H9 (cell line): ENCODE results near the gene FIBP. TPM values are rescaled to one million over a fixed set of nuclear protein-coding genes. Genes with fewer than 3 reads are reported as not detected.

Experiments used
- DNase-seq: peaks from one replicate; pipeline ENCODE4 v3.0.0-alpha.2; 2017
- H2AFZ ChIP-seq: one replicate; pipeline ENCODE4 v1.6.1; 2013; ENCODE audit warnings: mild to moderate bottlenecking, low read length, control low read depth, moderate library complexity
- H2AK5ac ChIP-seq: 2 replicates; pipeline ENCODE4 v1.6.1; 2013; ENCODE audit warnings: low read length, control low read depth, mixed read lengths; ENCODE audit not compliant: insufficient read length
- H2BK120ac ChIP-seq: one replicate; pipeline ENCODE4 v1.6.1; 2013; ENCODE audit warnings: low read depth, mild to moderate bottlenecking, low read length, control low read depth, inconsistent platforms; ENCODE audit not compliant: poor library complexity, severe bottlenecking
- H2BK12ac ChIP-seq: 2 replicates; pipeline ENCODE4 v1.6.1; 2013; ENCODE audit warnings: low read length, control low read depth, mixed read lengths, low read depth; ENCODE audit not compliant: insufficient read length
- H2BK15ac ChIP-seq: 2 replicates; pipeline ENCODE4 v1.6.1; 2013; ENCODE audit warnings: low read depth, low read length, control low read depth
- H2BK20ac ChIP-seq: one replicate; pipeline ENCODE4 v1.6.1; 2013; ENCODE audit warnings: low read depth, mild to moderate bottlenecking, low read length, control low read depth, inconsistent platforms; ENCODE audit not compliant: poor library complexity, severe bottlenecking
- H2BK5ac ChIP-seq: 2 replicates; pipeline ENCODE4 v1.6.1; 2013; ENCODE audit warnings: low read length, control low read depth, mixed read lengths; ENCODE audit not compliant: insufficient read length
- H3K14ac ChIP-seq: 2 replicates; pipeline ENCODE4 v1.6.1; 2013; ENCODE audit warnings: low read length, control low read depth; ENCODE audit not compliant: insufficient read depth
- H3K18ac ChIP-seq: 2 replicates; pipeline ENCODE4 v1.6.1; 2013; ENCODE audit warnings: low read depth, mild to moderate bottlenecking, mixed read lengths, low read length, control low read depth; ENCODE audit not compliant: insufficient read length
- H3K23ac ChIP-seq: 2 replicates; pipeline ENCODE4 v1.6.1; 2013; ENCODE audit warnings: low read length, control low read depth, mixed read lengths, low read depth; ENCODE audit not compliant: insufficient read length
- H3K23me2 ChIP-seq: 2 replicates; pipeline ENCODE4 v1.6.1; 2013; ENCODE audit warnings: low read depth, mild to moderate bottlenecking, mixed read lengths, low read length, control low read depth; ENCODE audit not compliant: insufficient read length, poor library complexity, severe bottlenecking
- H3K27ac ChIP-seq: 2 replicates; pipeline ENCODE4 v1.5.1; 2013; ENCODE audit warnings: low read length, control low read depth, mixed read lengths, low read depth; ENCODE audit not compliant: insufficient read length
- H3K27me3 ChIP-seq: 2 replicates; pipeline ENCODE4 v1.6.1; 2013; ENCODE audit warnings: low read length, control low read depth, inconsistent platforms; ENCODE audit not compliant: insufficient read depth
- H3K4ac ChIP-seq: 2 replicates; pipeline ENCODE4 v1.6.1; 2013; ENCODE audit warnings: low read depth, mild to moderate bottlenecking, control low read depth, inconsistent platforms, low read length, moderate library complexity
- H3K4me1 ChIP-seq: 2 replicates; pipeline ENCODE4 v1.6.1; 2013; ENCODE audit warnings: low read length, control low read depth, inconsistent platforms; ENCODE audit not compliant: insufficient read depth
- H3K4me2 ChIP-seq: 2 replicates; pipeline ENCODE4 v1.6.1; 2013; ENCODE audit warnings: low read length, control low read depth, mixed read lengths; ENCODE audit not compliant: insufficient read length, insufficient read depth
- H3K56ac ChIP-seq: 2 replicates; pipeline ENCODE4 v1.6.1; 2013; ENCODE audit warnings: low read depth, mild to moderate bottlenecking, mixed read lengths, low read length, control low read depth; ENCODE audit not compliant: insufficient read length
- H3K79me1 ChIP-seq: 2 replicates; pipeline ENCODE4 v1.6.1; 2013; ENCODE audit warnings: low read depth, mild to moderate bottlenecking, moderate library complexity, low read length, control low read depth, inconsistent platforms; ENCODE audit not compliant: insufficient read depth, poor library complexity, severe bottlenecking
- H3K79me2 ChIP-seq: 2 replicates; pipeline ENCODE4 v1.6.1; 2013; ENCODE audit warnings: low read length, control low read depth, inconsistent platforms; ENCODE audit not compliant: insufficient read depth
- H3K9ac ChIP-seq: 2 replicates; pipeline ENCODE4 v1.6.1; 2013; ENCODE audit warnings: low read length, control low read depth, mixed read lengths; ENCODE audit not compliant: insufficient read length; ENCODE audit errors: extremely low read depth
- H3K9me3 ChIP-seq: one replicate; pipeline ENCODE4 v1.6.1; 2013; ENCODE audit warnings: low read depth, low read length, inconsistent platforms; ENCODE audit not compliant: control insufficient read depth
- H3T11ph ChIP-seq: one replicate; pipeline ENCODE4 v1.6.1; 2013; ENCODE audit warnings: mild to moderate bottlenecking, low read length, control low read depth, inconsistent platforms
- H4K20me1 ChIP-seq: one replicate; pipeline ENCODE4 v1.6.1; 2013; ENCODE audit not compliant: control insufficient read depth, insufficient read length, insufficient read depth
- H4K5ac ChIP-seq: 2 replicates; pipeline ENCODE4 v1.6.1; 2013; ENCODE audit warnings: low read depth, mild to moderate bottlenecking, mixed read lengths, low read length, control low read depth; ENCODE audit not compliant: insufficient read length
- H4K8ac ChIP-seq: replicated peaks from 2 replicates; pipeline ENCODE4 v1.6.1; 2013; ENCODE audit warnings: low read length, control low read depth, mixed read lengths, low read depth; ENCODE audit not compliant: insufficient read length
- H4K91ac ChIP-seq: 2 replicates; pipeline ENCODE4 v1.6.1; 2013; ENCODE audit warnings: low read depth, mild to moderate bottlenecking, moderate library complexity, mixed read lengths, low read length, control low read depth; ENCODE audit not compliant: insufficient read length
- H3K27ac Mint-ChIP-seq, 3 experiments: 2 replicates in 2 of 3; 3 replicates in 1 of 3; pipeline ENCODE4 v1.8.0; 2020 to 2021; ENCODE audit warnings: mixed read lengths in 3 of 3, mild to moderate bottlenecking in 1 of 3, moderate library complexity in 1 of 3
- H3K27me3 Mint-ChIP-seq: 2 replicates; pipeline ENCODE4 v1.8.0; 2021; ENCODE audit warnings: low read depth, mild to moderate bottlenecking, moderate library complexity, mixed read lengths
- H3K36me3 Mint-ChIP-seq, 3 experiments: 2 replicates in 2 of 3; 3 replicates in 1 of 3; pipeline ENCODE4 v1.8.0; 2020 to 2021; ENCODE audit warnings: low read depth in 3 of 3, mixed read lengths in 3 of 3; ENCODE audit not compliant: insufficient read depth in 1 of 3
- H3K4me1 Mint-ChIP-seq, 2 experiments: 2 replicates each; pipeline ENCODE4 v1.8.0; 2020; ENCODE audit warnings: mixed read lengths in 2 of 2
- H3K4me3 Mint-ChIP-seq, 2 experiments: 2 replicates in 1 of 2; 3 replicates in 1 of 2; pipeline ENCODE4 v1.8.0; 2020 to 2021; ENCODE audit warnings: mild to moderate bottlenecking in 2 of 2, mixed read lengths in 2 of 2, moderate library complexity in 1 of 2
- H3K9me3 Mint-ChIP-seq, 2 experiments: 2 replicates in 1 of 2; 3 replicates in 1 of 2; pipeline ENCODE4 v1.8.0; 2020; ENCODE audit warnings: mild to moderate bottlenecking in 2 of 2, mixed read lengths in 2 of 2, moderate library complexity in 1 of 2
- WGBS: extraction: QIAGEN DNeasy Blood & Tissue Kit; methylation state at CpG from one replicate; pipeline ENCODE4 v1.1.7; 2013; ENCODE audit warnings: missing lambda C conversion rate, low lambda C conversion rate, mixed read lengths; ENCODE audit not compliant: insufficient read length; ENCODE audit errors: extremely low coverage; 5-methylcytosine and 5-hydroxymethylcytosine counted together
- total RNA-seq: library from RNA; stranded (reverse); gene quantifications from 2 replicates; pipeline ENCODE4 v1.2.1, GENCODE V29; 2021
- TF ChIP-seq, protein P1 (sequence below): fragments of 200-600 bp; sonication (generic); conservative IDR thresholded peaks from 3 replicates; pipeline ENCODE4 v1.8.0; 2021; ENCODE audit warnings: antibody characterized with exemption, mild to moderate bottlenecking

Gene FIBP
- total RNA-seq, 1 experiment from 2014 or later: 87.0 TPM

DNA sequence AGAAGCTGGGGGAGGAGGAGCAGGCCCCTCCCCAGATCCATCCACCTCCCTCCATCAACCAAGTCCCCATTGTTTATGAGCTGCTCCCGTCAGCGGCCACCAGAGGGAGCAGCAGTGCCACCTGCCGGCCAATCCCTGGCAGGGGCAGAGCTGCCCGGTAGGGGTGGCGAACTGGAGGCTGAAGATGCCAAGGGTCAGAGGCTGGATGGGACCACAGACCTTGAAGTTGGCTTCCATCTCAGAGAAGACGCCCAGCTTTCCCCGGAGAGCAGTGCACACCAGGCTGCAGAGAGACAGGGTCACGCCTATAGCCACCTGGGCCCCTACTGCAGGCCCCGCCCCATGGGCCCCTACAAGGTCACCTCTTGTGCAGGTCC lies 3.6 kb downstream of the FIBP start:
- Histone ChIP-seq H3K14ac (no peak overlapping the region), H4K91ac (no peak overlapping the region), H2BK5ac (no peak overlapping the region), H2BK15ac (no peak overlapping the region), H2BK120ac (no peak overlapping the region), H3K4me1 (peaks cover 5% of the 10 kb centered on the region; the same call in 1 of the 2 replicates), H3K79me2 (no peaks in the 10 kb centered on the region), H4K5ac (no peak overlapping the region), H3K18ac (no peak overlapping the region), H4K20me1 (no peaks in the 10 kb centered on the region), H4K8ac (no peak overlapping the region), H3K4ac (no peak overlapping the region), H3K9ac (no peak overlapping the region), H3K27me3 (peaks cover 2% of the 10 kb centered on the region; the same call in 1 of the 2 replicates), H3K56ac (no peak overlapping the region), H2AK5ac (no peak overlapping the region), H3K23me2 (peaks cover 7% of the 10 kb centered on the region), H2AFZ (no peak overlapping the region), H3K79me1 (no peaks in the 10 kb centered on the region), H3T11ph (no peak overlapping the region), H3K27ac (no peak overlapping the region), H3K23ac (no peak overlapping the region), H2BK20ac (no peak overlapping the region), H3K4me2 (no peak overlapping the region), H2BK12ac (no peak overlapping the region), H3K9me3 (no peaks in the 10 kb centered on the region)
- peaks cover 35 to 58% (median 55%) of the 10 kb centered on the region in 3 experiments for H3K36me3 Mint-ChIP-seq
- peaks cover 18 to 32% of the 10 kb centered on the region in 2 experiments for H3K4me1 Mint-ChIP-seq
- H3K9me3 Mint-ChIP-seq: peaks cover 0 to 2% of the 10 kb centered on the region in 2 experiments; a peak in 1 of 5 replicates
- H3K27me3 Mint-ChIP-seq: peaks cover 10% of the 10 kb centered on the region
- H3K27ac Mint-ChIP-seq: no peak overlapping the region; a peak in 1 of 7 replicates
- no CpG with 5 or more reads among the region's 9 CpGs for WGBS
- peak; percentile 88 for DNase-seq
- TF ChIP-seq, protein P1, sequence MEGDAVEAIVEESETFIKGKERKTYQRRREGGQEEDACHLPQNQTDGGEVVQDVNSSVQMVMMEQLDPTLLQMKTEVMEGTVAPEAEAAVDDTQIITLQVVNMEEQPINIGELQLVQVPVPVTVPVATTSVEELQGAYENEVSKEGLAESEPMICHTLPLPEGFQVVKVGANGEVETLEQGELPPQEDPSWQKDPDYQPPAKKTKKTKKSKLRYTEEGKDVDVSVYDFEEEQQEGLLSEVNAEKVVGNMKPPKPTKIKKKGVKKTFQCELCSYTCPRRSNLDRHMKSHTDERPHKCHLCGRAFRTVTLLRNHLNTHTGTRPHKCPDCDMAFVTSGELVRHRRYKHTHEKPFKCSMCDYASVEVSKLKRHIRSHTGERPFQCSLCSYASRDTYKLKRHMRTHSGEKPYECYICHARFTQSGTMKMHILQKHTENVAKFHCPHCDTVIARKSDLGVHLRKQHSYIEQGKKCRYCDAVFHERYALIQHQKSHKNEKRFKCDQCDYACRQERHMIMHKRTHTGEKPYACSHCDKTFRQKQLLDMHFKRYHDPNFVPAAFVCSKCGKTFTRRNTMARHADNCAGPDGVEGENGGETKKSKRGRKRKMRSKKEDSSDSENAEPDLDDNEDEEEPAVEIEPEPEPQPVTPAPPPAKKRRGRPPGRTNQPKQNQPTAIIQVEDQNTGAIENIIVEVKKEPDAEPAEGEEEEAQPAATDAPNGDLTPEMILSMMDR: peak; percentile 99
- 0 out of 5 replicates have a peak overlapping the region, but pooled peaks of 1 of the 2 experiments have one; percentile 21 for H3K4me3 Mint-ChIP-seq
